Activated CD8-positive, alpha-beta T cell treated with anti-CD3 and anti-CD28 coated beads, Interleukin-2, amount 10 ng/mL, durations not matched to agents 7 days and 5 days (primary cell): ENCODE results near the gene IGF2BP3. TPM values are rescaled to one million over a fixed set of nuclear protein-coding genes. Genes with fewer than 3 reads are reported as not detected.

Source experiments
- ATAC-seq: fragments of 150-1000 bp; cut with Tn5 transposase; one replicate; pipeline ENCODE4 v1.10.0; 2021; ENCODE audit warnings: moderate library complexity
- CTCF ChIA-PET: fragments of 350-600 bp; sonication (Branson Sonifier 250); formaldehyde crosslinking; loops from one replicate; lab custom pipeline; 2021; ENCODE audit warnings: antibody characterized with exemption; lab: Charles Lee
- POLR2A ChIA-PET: fragments of 350-600 bp; sonication (Branson Sonifier 250); formaldehyde crosslinking; loops from one replicate; lab custom pipeline; 2021; ENCODE audit warnings: antibody characterized with exemption; lab: Charles Lee
- DNase-seq: peaks from one replicate; pipeline ENCODE4 v3.0.0-alpha.2; 2020
- H3K27ac Mint-ChIP-seq: one replicate; pipeline ENCODE4 v1.8.0; 2021; ENCODE audit warnings: mild to moderate bottlenecking, mixed read lengths
- H3K27me3 Mint-ChIP-seq: one replicate; pipeline ENCODE4 v1.8.0; 2021; ENCODE audit warnings: low read depth, mixed read lengths
- H3K36me3 Mint-ChIP-seq: one replicate; pipeline ENCODE4 v1.8.0; 2021; ENCODE audit warnings: low read depth, mixed read lengths
- H3K4me1 Mint-ChIP-seq: one replicate; pipeline ENCODE4 v1.8.0; 2021; ENCODE audit warnings: low read depth, mixed read lengths
- H3K4me3 Mint-ChIP-seq: one replicate; pipeline ENCODE4 v1.8.0; 2021; ENCODE audit warnings: mild to moderate bottlenecking, mixed read lengths
- H3K9me3 Mint-ChIP-seq: one replicate; pipeline ENCODE4 v1.8.0; 2022; ENCODE audit warnings: mixed read lengths; ENCODE audit not compliant: insufficient read depth
- total RNA-seq, 2 experiments: library from RNA; stranded (reverse); gene quantifications; one replicate each; pipeline ENCODE4 v1.2.3, GENCODE V29; 2021

The IGF2BP3 gene
- total RNA-seq, 2 experiments from 2014 or later: 0.52 to 0.55 TPM

DNA sequence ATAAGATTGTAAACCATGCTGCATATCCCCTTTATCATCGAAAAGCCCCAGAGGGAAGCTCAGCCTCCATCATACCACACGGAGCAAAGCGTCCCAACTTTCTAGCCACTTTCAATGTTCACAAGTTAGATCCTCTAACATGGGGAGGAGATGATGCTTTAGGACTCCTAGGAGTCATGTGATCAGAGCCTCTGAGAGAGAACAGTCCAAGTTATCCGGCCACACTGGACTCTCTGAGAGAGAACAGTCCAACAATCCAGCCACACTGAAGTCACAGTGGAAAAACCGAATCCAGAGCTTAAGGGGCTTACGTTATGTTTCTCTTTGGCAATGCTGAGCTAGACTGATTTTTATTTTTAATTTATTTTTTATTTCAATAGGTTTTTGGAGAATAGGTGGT is 98.6 kb downstream of the IGF2BP3 start:
- ChIA-PET CTCF (no interaction called here), POLR2A (no interaction called here)
- Mint-ChIP-seq H3K4me1 (peaks cover 40% of the 10 kb centered on the region), H3K9me3 (no peaks in the 10 kb centered on the region), H3K4me3 (no peak overlapping the region), H3K27me3 (peaks cover 4% of the 10 kb centered on the region), H3K36me3 (peaks cover 3% of the 10 kb centered on the region), H3K27ac (no peak overlapping the region)
- no peak for ATAC-seq
- no peak for DNase-seq

DNA sequence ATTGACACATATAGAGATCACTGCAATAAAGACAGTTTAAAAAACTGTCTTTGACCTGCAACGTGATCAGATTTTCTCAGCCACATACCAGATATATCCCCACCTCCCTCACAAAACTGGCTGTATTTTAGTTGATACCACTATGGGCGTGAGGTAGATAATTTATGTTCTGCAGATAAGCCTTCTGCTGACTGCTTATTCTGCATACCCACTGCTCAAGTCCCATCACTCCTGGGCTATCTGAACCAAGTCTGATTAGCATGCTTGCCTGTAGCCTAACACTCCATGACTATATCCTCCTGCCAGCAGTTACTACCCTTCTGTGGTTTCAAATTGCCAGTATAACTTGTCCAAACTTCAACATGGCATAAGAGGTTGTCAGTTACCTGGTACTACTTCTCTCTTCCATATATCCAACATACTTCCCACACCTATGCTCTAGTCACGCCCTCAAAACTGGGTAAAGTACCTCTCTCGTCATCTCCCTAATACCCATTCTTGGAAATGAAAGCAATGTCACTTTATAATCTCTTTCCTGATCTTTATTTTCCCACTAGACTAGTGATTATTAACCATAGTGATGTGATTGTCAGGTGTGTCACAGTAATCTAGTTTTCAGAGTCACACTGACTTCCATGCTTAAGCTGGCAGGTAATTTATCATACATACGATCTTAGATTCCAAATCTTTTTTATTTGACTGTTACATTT is 100.4 kb downstream of the IGF2BP3 start:
- H3K4me3 Mint-ChIP-seq: no peak overlapping the region
- no peaks in the 10 kb centered on the region for H3K36me3 Mint-ChIP-seq
- CTCF ChIA-PET: interaction anchor here (3.0 kb wide), 1 partner anchor 12 kb away, joined by 12 read pairs; no protein-coding TSS in a partner anchor
- H3K27ac Mint-ChIP-seq: no peak overlapping the region
- H3K9me3 Mint-ChIP-seq: no peaks in the 10 kb centered on the region
- peaks cover 40% of the 10 kb centered on the region for H3K4me1 Mint-ChIP-seq
- ATAC-seq: no peak
- POLR2A ChIA-PET: no interaction called here
- DNase-seq: no peak
- peaks cover 2% of the 10 kb centered on the region for H3K27me3 Mint-ChIP-seq

DNA sequence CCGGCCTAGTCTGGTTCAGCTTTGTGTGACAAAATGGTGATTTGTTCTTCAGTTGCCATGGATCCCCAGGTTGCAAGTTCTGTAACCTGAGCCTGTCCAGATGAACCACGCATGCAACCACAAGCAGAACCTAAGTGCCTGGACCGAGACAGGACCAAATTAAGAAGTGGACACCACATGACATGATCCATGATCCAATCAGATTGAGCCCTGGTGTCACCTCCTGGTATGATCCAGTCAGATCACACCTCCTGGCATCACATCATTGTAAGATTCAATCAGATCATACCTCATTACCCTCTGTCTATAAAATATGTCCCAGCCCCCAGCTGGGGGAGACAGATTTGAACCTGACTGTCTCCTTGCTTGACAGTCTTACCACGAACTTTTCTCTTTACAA is 101.2 kb downstream of the IGF2BP3 start:
- no peaks in the 10 kb centered on the region for H3K36me3 Mint-ChIP-seq
- no peaks in the 10 kb centered on the region for H3K9me3 Mint-ChIP-seq
- ChIA-PET CTCF (interaction anchor here (3.0 kb wide), 1 partner anchor 11 kb away, joined by 12 read pairs; no protein-coding TSS in a partner anchor), POLR2A (no interaction called here)
- ATAC-seq: no peak
- H3K27ac Mint-ChIP-seq: no peak overlapping the region
- no peak for DNase-seq
- H3K27me3 Mint-ChIP-seq: peaks cover 2% of the 10 kb centered on the region
- H3K4me3 Mint-ChIP-seq: no peak overlapping the region
- peaks cover 40% of the 10 kb centered on the region for H3K4me1 Mint-ChIP-seq

DNA sequence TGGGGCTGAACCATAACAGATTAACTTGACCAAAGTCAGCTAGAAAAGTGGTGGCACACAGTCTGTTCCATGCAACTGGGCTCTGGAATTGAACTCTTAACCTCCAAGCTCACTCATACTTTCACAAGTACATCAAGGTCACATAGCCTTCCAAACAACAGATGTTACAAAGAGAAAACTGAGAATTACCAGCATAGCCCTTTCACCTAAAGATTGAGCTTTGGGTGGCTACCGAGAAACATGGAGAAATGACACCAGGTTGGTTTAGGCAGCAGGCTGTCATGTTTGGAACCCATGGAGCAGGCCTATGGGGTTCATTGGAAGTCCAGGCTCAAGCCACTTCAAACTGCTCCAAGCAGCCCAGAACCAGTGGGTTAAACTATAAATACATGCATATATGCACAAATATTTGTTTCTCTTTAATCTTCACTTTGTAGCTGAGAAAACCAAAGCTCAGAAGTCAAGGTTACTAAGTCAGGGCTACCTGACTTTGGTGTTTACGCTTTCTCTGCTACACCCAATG is 112.1 kb downstream of the IGF2BP3 start:
- Mint-ChIP-seq H3K27ac (no peak overlapping the region), H3K36me3 (no peaks in the 10 kb centered on the region), H3K9me3 (no peaks in the 10 kb centered on the region), H3K4me3 (no peak overlapping the region), H3K4me1 (peaks cover 14% of the 10 kb centered on the region), H3K27me3 (peaks cover 10% of the 10 kb centered on the region)
- POLR2A ChIA-PET: interaction anchor here (0.9 kb wide), 1 partner anchor 171 kb away, joined by 3 read pairs; no protein-coding TSS in a partner anchor
- ATAC-seq (no peak), DNase-seq (no peak)
- CTCF ChIA-PET: interaction anchor here (0.6 to 2.2 kb wide), 35 partner anchors 9 to 353 kb away, joined by 3 to 36 read pairs (median 4); partner anchors contain the start of genes IGF2BP3 and KLHL7

DNA sequence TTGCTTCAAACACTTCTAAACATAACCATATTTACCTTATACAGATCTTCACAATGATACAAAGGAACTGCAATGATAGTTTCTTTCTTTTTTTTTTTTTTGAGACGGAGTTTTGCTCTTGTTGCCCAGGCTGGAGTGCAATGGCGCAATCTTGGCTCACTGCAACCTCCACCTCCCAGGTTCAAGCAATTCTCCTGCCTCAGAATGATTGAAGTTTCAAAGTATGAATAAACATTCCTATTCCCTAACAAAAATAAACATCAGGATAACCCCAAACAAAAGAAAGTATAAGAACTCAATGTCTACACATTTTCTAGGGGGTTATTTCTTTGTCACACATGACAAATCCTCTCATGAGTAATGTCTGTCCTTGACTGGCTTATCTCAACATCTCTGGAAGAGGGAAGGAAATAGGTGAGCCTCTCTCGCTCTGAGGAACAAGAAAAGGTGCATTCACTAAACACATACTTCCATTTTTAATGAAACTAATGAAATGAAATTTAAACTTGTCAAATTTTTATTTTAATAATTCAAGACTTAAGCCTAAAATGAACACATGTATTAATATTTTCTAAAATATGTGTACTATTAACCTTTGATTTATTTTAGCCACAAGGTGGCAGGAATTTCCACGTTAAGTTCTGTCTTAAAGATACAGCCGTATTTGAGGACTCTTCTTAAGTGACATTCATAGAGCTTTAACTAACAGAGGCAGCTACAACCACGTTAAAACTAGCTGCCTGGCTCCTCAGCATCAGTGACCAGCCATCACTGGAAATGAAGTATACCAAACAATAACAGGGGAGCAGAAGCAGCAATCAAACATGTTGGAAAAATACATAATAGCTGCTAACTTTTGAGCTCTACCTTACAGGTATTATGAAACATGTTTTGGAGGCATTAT is 112.8 kb downstream of the IGF2BP3 start:
- no peak overlapping the region for H3K27ac Mint-ChIP-seq
- ChIA-PET CTCF (interaction anchor here (0.6 to 2.2 kb wide), 35 partner anchors 9 to 354 kb away, joined by 3 to 36 read pairs (median 4); partner anchors contain the start of genes IGF2BP3 and KLHL7), POLR2A (no interaction called here)
- no peaks in the 10 kb centered on the region for H3K36me3 Mint-ChIP-seq
- peaks cover 14% of the 10 kb centered on the region for H3K4me1 Mint-ChIP-seq
- no peak for DNase-seq
- H3K4me3 Mint-ChIP-seq: no peak overlapping the region
- H3K9me3 Mint-ChIP-seq: no peaks in the 10 kb centered on the region
- ATAC-seq: peak; percentile 26
- H3K27me3 Mint-ChIP-seq: peaks cover 12% of the 10 kb centered on the region

DNA sequence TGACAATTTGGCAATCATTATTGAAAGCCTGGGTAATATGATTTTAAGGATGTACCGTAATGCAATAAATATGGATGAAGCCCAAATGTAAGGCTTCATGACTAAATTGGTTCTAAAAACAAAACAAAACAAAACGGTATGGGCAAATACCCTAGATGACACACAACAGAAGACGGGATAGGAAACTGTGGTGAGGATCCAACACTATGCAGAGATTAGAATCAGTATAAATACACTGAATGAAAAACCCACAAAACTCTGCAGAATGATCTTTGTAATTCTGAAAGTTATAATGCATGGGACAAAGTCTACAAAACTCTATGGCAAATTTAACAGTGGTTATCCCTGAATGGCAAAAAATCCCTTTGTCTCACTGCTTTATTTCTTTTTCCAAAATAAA is 113.6 kb downstream of the IGF2BP3 start:
- H3K4me1 Mint-ChIP-seq: peaks cover 14% of the 10 kb centered on the region
- H3K36me3 Mint-ChIP-seq: no peaks in the 10 kb centered on the region
- POLR2A ChIA-PET: no interaction called here
- peaks cover 9% of the 10 kb centered on the region for H3K27me3 Mint-ChIP-seq
- H3K9me3 Mint-ChIP-seq: no peaks in the 10 kb centered on the region
- CTCF ChIA-PET: no interaction called here
- no peak overlapping the region for H3K27ac Mint-ChIP-seq
- H3K4me3 Mint-ChIP-seq: peak overlapping the region; percentile 3
- peak; percentile 84 for ATAC-seq
- DNase-seq: peak; percentile 31

DNA sequence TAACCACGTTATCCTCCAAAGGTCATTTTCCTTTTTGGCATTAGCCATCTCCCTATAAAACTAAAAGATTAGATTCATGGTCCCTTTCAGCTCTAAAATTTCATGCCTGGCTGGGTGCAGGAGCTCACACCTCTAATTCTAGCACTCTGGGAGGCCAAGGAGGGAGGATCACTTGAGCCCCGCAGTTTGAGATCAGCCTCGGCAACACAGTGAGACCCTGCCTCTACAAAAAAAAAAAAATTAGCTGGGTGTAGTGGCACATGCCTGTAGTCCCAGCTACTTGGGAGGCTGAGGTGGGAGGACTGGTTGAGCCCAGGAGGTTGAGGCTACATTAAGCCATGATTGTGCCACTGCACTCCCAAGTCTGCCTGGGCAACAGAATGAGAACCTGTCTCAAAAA is 114.1 kb downstream of the IGF2BP3 start:
- POLR2A ChIA-PET: no interaction called here
- DNase-seq (no peak), ATAC-seq (no peak)
- Mint-ChIP-seq H3K27ac (no peak overlapping the region), H3K9me3 (no peaks in the 10 kb centered on the region), H3K4me3 (no peak overlapping the region), H3K36me3 (no peaks in the 10 kb centered on the region), H3K27me3 (peaks cover 11% of the 10 kb centered on the region), H3K4me1 (peaks cover 14% of the 10 kb centered on the region)
- CTCF ChIA-PET: interaction anchor here (0.9 kb wide), 1 partner anchor 191 kb away, joined by 3 read pairs; no protein-coding TSS in a partner anchor

DNA sequence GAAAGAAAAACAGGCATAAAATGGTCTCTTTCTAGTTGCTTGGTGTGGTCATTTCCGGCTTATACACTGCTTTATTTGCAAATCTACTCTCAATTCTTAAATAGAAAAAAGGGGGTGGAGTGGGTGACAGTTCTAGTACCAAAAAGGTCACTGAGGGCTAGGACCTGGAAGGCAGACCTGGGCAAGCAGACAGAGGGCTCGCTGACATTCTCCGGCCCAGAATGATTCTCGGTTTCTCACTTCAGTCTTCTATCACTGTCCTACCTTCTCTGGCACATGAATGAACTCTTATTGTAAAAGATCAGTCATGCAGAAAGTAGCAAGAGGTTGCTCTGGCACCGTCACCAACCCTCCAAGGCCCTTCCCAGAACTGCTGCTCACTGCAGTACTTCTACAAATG is 117.1 kb downstream of the IGF2BP3 start:
- H3K27me3 Mint-ChIP-seq: peaks cover 11% of the 10 kb centered on the region
- H3K36me3 Mint-ChIP-seq: no peaks in the 10 kb centered on the region
- DNase-seq (no peak), ATAC-seq (no peak)
- no peak overlapping the region for H3K4me3 Mint-ChIP-seq
- POLR2A ChIA-PET: no interaction called here
- H3K4me1 Mint-ChIP-seq: peaks cover 14% of the 10 kb centered on the region
- CTCF ChIA-PET: no interaction called here
- no peaks in the 10 kb centered on the region for H3K9me3 Mint-ChIP-seq
- H3K27ac Mint-ChIP-seq: no peak overlapping the region

DNA sequence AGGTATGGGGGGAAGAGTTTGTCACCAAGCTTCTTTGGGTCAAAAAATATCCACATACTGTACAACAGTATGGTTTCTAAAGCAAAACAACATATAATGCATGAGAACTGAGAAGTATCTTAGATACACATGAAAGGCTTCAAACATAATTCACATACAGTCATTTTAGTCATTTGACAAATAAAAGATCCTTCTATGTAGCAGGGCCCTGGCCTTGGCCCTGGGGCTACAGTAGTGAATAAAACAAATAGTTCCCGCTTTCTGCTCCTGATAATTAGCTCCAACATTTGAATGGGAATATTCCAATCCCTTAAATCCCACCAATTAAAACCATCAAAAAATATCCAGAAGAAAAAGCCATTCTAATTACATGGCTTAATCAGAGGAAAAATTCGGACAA is 119.8 kb downstream of the IGF2BP3 start:
- no peak for ATAC-seq
- POLR2A ChIA-PET: no interaction called here
- Mint-ChIP-seq H3K27ac (no peak overlapping the region), H3K4me1 (peaks cover 22% of the 10 kb centered on the region), H3K36me3 (peaks cover 2% of the 10 kb centered on the region), H3K4me3 (no peak overlapping the region), H3K27me3 (peaks cover 9% of the 10 kb centered on the region), H3K9me3 (no peaks in the 10 kb centered on the region)
- DNase-seq: no peak
- CTCF ChIA-PET: interaction anchor here (0.7 to 9.5 kb wide), 4 partner anchors 11 to 196 kb away, joined by 3 to 56 read pairs (median 4); no protein-coding TSS in a partner anchor

DNA sequence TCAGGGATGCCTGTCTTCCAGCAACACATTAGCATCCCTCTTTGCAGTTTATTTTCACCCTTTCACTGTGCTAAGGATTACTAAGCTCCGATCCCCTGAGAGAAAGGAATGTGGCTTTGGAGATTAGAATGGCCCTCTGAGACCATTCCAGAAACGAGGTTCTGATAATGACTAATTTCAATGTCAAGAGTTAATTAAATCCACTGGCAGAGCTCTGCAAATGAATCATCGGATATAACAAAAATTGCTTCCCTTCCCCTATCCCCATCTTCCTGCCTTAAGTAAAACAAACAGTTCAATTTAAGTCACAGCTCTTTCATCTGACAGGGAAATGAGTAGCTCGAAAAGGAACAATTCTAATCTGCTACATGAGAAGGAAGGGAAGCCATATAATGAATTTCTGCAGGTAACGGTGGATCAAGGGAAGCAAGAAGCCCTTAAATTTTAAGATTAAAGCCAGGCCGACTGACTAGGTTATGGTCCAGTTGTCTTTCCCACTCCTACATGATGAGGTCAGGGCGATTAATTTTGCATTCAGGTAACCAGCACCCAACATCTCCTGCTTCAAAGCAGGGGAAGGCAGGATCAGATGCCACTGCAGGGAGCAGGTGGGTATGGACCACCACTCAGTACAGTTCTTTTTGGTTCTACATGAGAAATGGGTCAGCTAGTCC is 120.7 kb downstream of the IGF2BP3 start:
- no peak for DNase-seq
- Mint-ChIP-seq H3K4me3 (no peak overlapping the region), H3K36me3 (peaks cover 2% of the 10 kb centered on the region), H3K27ac (no peak overlapping the region), H3K27me3 (peaks cover 11% of the 10 kb centered on the region), H3K9me3 (no peaks in the 10 kb centered on the region), H3K4me1 (peaks cover 29% of the 10 kb centered on the region)
- POLR2A ChIA-PET: no interaction called here
- ATAC-seq: no peak
- CTCF ChIA-PET: interaction anchor here (1.2 to 9.5 kb wide), 4 partner anchors 73 to 197 kb away, joined by 3 to 56 read pairs (median 5); no protein-coding TSS in a partner anchor

DNA sequence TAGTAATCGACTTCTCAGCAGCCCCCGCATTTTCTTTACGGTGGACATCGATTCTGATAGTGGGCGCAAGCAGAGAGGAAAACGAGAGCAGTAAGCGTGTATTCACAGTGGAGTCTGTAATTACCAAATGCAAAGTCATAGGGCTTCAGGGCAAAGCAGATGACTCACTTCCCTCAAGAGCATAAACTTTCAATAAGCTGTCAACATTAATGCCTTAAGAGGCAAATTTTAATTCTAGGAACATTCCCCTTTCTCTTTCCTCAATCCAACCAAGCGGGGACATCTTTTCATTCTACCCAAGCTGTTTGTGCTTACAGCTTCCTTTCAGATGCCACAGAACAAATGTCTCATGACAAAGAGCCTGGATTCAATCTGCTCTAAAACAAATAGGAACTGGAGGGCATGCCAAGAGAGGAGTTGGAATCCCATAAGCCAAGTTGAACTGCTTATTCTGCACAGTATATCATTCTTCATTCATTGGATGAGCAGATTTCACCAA is 122.6 kb downstream of the IGF2BP3 start:
- CTCF ChIA-PET: interaction anchor here (0.8 to 9.5 kb wide), 7 partner anchors 10 to 193 kb away, joined by 3 to 56 read pairs (median 5); no protein-coding TSS in a partner anchor
- POLR2A ChIA-PET: interaction anchor here (3.0 kb wide), 1 partner anchor 48 kb away, joined by 16 read pairs; the partner anchor contains the start of gene MALSU1
- Mint-ChIP-seq H3K27me3 (peaks cover 10% of the 10 kb centered on the region), H3K36me3 (peaks cover 2% of the 10 kb centered on the region), H3K9me3 (no peaks in the 10 kb centered on the region), H3K4me1 (peaks cover 29% of the 10 kb centered on the region), H3K4me3 (no peak overlapping the region), H3K27ac (no peak overlapping the region)
- ATAC-seq (no peak), DNase-seq (no peak)
